Activated T-cell treated with anti-CD3 and anti-CD28 coated beads, Interleukin-2, amount 50 U/mL, for 1 hour (primary cell): ENCODE data around the gene CAPN11.
"Not testable (repeated sequence)": the region's sequence is repeated elsewhere in the genome, so short reads cannot be mapped to it uniquely, and the experiment has no call there.

ENCODE experiments used
- DNase-seq: peaks from one replicate; pipeline ENCODE4 v3.0.0-alpha.2; 2020

Gene CAPN11

DNA sequence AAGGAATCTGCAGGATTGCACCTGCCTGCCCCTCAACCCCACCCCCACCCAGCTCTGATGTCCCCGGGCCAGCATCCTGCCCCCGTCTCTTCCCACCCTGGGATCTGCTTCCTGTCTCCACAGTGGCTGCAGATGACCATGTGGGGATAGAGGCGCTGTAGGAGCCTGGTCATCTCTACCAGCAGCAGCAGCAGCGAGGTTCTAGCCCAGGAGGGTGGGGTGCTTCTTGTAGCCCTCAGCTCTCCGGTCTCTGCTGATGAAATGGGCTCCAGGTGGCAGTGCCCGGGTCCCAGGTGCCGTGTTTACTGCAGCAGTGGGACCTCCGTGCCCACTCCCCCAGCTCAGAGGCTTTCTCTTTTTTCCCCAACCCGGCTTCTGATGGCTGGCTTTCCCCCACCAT lies 25.2 kb downstream of the CAPN11 start:
- DNase-seq = no peak

DNA sequence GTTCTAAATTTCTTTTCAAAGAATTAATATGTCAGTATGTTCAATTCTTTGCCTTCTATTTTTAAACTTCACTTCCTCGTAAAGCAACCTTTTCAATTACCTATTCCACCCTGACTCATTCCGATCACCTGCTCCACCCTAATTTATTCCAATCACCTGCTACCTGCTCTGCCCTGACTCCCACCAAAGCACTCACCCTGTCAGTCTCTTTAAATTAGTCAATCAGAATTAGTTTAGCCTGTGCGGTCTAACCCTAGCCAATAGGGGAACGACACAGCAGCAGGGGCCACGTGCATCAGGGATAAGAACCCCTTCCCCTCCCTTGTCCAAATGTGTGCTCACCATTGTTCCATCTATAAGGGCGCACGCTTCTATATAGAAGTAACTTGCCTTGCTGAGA lies 26.7 kb downstream of the CAPN11 start:
- not testable (repeated sequence) for DNase-seq

DNA sequence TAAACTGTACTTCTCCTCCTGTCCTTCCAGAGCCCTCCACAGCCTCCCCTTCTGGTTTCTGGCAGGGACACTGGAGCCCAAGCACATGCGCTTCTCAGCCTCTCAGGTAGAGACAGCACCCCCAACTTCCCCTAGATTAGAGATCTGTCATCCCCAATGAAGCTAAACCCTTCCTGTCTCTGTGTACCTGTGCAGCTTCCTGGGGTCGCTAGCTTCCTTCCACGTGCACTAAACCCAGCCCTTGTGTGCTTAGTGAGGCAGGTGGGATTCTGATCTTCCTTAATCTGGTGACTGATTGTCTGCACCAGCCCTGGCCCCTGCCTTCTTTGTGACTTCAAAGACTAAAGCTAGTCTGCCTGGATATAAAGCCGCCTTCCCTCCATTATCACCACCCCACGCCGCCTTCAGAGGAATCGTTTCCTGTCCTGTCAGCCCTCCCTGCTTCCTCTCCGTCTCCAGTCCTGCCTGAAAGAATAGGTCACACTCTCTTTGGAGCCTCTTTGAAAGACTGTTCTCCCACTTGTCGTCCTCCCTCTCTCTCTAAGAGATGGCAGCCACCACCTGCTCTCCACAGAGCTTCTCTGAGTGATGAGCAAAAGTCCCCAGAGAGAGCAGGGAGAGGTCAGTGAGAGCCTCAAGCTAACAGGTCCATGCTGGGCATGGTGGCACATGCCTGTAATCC lies 27.5 kb downstream of the CAPN11 start:
- no peak for DNase-seq

DNA sequence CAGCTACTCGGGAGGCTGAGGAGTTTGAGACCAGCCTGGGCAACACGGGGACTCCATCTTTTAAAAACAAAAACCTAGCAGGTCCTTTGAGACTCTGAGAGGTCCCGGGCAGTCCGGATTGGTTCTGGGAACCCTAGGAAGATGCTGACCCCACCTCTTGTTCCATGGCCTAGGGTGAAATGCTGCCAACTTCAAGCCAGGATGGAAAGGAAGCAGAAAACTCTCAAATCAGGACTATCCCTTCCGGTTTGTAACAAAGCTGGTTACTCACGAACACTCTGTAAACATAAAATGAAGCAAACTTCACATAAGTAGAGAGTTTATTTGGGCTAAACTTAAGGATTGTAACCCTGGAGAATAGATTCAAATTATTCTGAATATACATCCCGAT lies 28.0 kb downstream of the CAPN11 start:
- DNase-seq = no peak

DNA sequence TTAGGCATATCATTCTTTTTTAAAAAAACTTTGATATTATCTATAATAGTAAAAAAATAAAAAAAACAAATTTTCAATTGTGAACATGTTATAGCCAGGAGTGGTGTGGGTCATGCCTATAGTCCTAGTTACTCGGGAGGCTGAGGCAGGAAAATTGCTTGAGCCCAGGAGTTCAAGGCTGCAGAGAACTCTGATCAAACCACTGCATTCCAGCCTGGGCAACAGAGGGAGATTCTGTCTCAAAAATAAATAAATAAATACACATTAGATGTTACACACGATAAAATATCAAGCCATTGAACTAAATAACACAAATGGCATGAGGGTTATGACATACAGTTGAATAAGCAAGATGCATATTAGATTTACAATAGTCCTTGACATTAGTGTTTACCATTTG lies 30.2 kb downstream of the CAPN11 start:
- DNase-seq = no peak

DNA sequence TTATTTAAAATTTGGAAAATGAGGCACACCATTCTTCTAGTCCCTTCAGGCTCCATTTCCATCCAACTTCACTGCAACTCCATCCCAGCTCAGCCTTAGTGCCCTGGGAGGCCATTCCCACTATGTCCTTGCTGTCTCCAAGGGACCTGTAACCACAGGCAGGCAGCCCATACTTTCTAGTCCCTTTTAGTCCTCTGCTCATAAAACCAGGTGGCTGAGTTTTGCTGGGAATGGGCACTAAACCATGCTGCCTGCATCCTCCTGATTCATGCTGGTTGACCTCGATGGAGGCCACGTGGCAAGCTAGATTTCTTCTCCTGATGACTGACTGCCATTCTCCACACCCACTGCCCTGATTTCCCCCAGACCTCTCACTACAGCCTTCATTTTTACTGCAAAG lies 30.6 kb downstream of the CAPN11 start:
- no peak for DNase-seq

DNA sequence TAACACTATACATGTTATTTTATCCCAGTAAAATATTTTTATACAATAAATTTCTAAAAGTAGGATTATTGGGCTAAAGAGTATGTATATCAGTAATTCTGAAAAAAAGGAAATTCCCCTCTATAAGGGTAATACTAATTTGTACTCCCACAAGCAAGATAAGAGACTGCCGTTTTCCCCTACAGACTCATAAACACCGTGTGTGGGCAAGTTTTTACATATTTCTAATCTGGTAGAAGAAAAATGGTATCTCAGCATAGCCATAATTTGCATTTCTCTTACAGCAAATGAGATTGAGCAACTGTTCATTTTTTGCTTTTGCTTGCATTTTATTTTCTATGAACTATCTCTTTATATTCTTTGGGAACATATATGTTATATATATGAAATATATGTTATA lies 32.1 kb downstream of the CAPN11 start:
- DNase-seq = no peak

DNA sequence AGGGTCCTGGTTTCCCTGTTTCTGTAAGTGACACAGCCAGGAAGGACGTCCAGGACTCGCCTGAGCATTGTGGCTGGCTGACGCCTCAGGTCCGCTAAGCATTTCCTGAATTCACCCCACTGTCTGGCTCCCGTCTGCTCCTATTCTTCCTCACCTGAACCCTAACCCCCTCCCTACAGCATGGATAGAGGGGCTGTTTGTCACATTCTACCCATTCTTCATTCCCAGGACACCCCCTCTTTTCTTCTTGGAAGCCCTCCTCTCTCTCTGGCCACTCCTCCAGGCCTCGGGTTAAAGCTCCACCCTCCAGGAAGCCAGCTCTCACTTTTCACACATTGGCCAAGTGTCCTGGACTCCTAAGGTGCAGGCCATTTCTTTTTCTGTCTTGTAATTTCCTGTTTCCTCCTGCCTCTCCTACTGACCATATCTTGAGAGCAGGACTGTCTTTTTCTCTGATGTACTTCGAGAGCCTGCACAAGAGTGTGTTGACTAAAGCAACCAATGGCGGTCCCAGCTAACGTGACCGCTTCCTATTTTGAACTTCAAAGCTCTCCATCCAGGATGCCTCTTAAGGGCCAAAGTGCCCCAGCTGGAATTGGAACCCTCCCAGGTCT lies 33.9 kb downstream of the CAPN11 start:
- no peak for DNase-seq

DNA sequence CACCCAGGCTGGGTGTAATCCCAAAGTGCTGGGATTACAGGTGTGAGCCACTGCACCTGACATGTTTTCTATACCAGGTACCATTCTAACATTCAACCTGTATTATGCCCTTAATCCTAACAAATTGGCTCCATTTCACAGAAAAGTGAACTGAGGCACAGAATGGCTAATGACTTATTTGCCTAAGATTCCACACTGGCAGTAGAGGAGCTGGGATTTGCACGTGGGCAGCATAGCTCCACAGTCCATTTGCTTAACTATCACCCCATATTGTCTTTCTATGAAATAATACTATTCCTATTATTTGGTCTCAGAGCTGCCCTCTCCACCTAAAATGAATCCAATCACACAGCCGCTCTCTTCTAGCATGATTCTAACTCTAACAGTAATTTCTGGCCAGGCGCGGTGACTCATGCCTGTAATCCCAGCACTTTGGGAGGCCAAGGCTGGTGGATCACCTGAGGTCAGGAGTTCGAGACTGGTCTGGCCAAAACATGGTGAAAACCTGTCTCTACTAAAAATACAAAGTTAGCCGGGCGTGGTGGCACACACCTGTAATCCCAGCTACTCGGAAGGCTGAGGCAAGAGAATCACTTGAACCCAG lies 34.8 kb downstream of the CAPN11 start:
- no peak for DNase-seq

DNA sequence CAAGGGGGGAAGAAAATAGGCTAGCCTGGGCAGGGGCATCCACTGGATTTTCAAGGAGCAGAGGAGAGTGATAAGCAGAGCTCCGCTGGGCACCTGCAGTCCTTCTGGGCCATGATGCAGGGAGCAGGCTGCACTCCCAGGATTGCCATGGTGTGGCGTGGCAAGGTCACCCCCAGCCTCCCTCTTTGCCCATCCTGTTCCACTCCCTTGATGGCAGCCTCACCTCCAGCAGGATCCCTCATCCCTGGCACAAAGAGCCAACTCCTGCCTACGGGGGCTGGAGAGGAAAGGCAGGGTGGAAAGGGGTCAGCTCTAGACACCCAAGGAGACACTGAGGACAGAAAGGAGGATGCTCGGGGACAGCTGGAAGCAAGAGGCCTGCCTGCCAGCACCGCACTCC lies 35.7 kb downstream of the CAPN11 start:
- no peak for DNase-seq

DNA sequence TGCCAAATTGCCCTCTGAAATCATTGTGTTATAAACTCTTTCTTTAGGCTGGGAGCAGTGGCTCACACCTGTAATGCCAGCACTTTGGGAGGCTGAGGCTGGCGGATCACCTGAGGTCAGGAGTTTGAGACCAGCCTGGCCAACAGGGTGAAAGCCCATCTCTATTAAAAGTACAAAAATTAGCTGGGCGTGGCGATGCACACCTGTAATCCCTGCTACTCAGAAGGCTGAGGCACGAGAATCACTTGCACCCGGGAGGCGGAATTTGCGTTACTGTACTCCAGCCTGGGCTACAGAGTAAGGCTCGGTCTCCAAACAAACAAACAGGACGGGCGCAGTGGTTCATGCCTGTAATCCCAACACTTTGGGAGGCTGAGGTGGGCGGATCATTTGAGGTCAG lies 37.7 kb downstream of the CAPN11 start:
- not testable (repeated sequence) for DNase-seq

DNA sequence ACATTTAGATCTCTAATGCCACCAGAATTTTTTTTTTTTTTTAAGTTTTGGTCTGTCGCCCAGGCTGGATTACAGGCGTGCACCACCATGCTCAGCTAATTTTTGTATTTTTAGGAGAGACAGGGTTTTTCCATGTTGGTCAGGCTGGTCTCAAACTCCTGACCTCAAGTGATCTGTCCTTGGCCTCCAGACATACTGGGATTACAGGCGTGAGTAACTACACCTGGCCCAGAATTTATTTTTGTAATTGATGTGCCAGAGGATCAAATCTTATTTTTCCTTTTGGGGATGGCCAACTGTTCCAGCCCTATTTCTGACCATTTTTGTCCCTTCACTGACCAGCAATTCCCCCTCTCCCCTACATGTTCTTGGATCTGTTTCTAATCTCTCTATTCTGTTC lies 40.1 kb downstream of the CAPN11 start:
- DNase-seq = no peak

DNA sequence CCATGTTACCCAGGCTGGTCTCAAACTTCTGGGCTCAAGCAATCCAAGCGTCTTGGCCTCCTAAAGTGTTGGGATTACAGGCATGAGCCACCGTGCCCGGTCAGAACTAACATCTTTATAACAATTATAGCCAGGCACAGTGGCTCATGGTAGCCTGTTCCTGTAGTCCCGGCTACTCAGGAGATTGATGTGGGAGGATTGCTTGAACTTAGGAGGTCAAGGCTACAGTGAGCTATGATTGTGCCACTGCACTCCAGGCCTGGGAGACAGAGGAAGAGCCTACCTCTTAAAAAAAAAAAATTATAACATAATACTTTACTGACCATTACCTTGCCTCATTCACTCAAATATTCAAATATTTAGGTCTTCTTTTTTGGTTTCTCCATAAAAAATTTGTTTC lies 41.3 kb downstream of the CAPN11 start:
- DNase-seq = no peak

DNA sequence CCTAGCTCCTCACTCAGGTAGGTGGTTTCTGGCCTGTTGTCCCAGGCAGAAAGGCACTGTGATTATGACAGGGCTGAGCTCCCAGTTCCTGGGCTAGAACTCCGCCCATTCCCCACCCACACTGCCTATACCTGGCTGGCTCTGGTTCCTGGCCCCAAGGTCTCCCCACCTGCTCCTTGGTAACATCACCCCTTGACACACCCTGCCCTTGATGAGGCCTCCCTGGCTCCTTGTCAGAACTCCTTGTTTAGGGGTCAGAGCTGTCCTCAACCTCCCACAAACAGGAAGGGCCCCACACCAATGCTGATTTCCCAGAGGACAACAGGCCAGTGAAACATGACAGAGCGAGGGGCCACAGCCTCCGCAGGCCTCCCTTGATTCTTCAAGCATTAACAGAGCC lies 42.6 kb downstream of the CAPN11 start:
- DNase-seq = no peak

DNA sequence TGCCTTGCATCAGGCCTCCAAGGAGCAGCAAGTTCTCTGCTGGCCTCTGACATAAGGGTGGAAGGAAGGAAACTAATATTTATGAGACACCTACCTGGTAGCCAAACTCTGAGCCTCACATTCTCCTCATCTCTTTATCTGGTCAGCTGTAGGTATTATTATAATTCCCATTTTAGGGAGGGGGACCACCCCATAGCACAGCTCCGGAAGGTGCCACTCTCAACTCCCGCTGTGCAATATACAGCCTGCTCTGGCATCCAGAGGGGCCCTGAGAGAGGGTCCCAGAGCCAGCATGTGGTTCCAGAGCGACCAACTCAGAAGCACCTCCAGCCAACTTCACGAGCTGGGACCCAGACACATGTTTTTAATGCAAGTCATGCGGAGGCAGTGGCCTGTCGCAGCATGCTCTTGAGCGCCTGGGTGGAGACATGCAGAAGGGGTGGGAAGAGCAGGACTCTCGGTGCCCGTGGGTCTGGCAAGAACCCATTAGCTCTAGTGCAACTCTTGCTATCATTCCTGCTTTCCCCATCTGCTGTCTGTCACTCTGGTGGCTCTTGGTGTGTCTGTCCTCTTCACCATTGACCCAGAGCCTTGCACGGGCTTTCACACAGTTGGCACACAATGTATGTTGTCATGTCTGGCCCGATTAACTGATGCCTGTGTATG lies 43.2 kb downstream of the CAPN11 start:
- DNase-seq = no peak

DNA sequence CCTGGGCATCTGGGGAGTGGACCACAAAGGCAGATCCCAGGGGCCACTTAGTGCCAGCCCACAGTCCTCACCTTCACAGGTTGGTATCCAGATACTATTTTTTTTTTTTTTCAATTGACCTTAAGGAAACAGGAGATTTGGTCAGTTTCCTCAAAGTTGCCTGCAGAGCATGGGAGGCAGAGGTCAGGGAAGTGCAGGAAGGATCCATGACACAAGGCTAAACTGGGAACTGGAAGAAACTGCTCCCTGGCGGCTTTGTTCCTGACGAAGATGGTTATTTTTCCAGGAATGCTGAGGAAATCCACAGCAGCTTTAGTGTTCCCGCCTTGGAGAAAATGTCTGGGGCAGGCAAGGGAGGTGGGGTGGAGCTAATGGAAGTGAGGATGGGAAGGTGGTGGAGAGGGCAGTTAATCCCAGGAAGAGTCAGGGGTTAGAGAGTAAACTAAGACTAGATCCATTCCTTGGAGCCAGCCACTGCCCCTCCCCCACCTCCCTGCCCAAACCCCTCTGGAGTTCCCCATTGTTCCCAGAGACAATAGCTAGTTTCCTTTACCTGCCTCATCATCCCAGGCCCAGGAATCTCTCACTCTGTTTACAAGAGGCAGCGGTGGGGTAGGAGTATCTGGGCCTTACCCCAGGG lies 43.8 kb downstream of the CAPN11 start:
- DNase-seq = no peak

DNA sequence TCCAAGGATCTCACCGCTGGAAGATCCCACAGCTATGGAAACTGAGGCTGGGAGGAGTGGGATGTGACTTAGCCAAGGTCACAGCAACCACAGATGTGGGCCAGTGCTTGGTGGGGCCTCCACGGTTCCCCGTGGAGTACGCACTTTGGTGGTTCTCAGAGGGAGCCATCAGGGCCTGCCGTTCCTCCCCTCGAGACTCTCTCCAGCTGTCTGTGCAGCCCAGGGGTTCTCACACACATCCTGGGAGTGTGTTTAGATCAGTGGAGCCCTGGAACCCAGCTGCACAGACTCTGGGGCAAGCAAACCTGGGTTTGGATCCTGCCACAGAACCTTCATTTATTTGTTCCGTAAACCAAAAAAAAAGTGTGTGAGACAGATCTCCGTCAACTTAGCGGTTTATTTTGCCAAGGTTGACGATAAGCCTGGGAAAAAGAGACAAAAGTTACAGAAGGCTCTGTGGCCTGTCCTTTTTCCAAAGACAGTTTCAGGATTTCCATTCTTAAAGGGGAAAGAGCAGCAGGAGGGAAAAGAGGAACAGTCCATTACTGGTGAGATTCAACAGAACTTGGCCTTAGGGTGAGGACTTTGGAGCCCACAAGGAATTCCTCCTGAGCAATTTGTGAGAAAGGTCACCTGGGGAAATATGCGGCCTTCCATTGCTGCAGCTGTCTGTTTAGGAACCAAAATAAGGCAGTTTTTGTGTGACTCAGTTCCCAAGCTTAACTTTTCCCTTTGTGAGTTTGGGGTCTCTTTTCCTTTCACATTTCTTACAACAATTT lies 44.5 kb downstream of the CAPN11 start:
- DNase-seq = no peak

DNA sequence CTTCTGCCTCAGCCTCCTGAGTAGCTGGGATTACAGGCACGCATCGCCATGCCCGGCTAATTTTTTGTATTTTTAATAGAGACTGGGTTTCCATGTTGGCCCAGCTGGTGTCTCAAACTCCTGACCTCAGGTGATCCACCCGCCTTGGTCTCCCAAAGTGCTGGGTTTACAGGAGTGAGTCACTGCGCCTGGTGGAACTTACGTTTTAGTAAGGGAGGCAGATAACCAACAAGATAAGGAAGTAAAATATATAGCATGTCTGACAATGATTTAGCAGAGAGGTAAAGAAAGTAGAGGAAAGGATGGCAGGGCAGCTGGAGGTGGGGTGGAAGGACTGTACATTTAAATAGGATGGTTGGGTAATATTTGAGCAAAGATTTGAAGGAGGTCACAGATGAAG lies 45.3 kb downstream of the CAPN11 start:
- no peak for DNase-seq

DNA sequence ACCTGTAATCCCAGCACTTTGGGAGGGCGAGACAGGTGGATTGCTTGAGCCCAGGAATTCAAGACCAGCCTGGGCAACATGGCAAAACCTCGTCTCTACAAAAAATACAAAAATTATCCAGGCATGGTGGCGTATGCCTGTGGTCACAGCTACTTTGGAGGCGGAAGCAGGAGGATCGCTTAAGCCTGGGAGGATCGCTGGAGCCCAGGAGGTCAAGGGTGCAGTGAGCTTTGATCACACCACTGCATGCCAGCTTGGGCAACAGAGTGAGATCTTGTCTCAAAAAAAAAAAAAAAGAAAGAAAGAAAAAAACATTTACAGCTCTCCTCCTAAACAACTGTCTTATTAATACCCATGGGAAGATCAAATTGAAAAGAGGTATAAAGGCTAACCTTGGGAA lies 49.3 kb downstream of the CAPN11 start:
- DNase-seq = no peak

DNA sequence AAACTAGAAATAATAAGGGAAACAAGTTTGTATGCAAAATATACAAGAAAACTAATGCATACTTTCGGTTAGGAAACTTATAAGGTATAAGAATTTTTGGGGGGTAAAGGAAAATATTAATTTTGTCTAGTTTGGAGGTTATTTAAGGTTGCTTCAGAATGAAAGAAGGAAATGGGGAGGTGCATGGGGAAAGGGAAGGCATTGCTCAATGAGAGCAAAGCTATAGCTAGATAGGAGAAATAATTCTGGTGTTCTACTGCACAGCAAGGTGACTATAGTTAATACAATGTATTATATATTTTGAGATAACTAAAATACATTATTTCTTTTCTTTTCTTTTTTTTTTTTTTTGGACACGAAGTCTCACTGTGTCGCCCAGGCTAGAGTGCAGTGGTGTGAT lies 52.7 kb downstream of the CAPN11 start:
- DNase-seq = no peak

DNA sequence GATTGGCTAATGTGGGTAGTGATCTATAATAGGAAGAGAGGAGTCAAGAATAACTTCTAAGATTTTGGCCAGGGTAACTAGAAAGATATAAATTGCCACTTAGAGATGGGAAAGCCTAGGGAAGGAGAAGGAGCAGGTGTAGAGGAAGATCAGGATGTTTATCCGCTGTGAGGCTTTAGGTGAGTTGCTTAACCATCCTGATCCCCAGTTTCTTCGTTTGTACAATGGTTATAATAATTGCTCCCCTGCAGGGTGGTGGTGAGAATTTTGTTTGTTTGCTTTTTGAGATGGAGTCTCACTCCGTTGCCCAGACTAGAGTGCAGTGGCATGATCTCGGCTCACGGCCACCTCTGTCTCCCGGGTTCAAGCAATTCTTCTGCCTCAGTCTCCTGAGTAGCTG lies 55.7 kb downstream of the CAPN11 start:
- DNase-seq = no peak

DNA sequence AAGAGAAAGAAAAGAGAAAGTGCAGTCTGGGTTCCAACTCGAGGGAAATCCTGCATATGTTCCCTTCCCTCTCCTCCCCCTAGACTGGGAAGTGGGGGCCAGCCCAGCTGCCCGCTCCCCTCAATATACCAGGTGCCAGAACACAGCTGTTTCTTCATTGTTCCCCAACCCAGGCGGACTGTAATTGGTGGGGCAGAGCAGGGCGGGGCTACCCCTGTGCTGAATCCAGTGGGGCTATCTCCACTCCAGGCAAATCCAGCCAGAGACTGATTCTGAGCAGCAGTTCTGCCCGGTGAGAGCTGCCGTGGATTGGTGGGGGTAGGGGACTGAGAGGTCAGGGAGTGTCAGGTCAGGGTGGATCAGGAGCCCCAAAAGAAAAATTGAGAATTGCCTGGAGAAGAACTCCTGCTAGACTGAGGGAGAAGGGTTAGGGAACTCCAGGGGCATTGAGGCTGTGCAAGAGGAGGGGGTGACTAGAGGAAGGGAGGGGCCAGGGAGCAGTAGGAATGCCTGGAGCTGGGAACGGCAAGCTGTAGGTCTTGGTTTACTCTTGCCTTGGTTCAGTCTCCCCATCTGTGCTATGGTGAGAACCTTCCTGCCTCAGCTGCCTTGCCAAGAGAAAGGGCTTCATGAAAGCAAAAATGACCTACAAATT lies 58.2 kb downstream of the CAPN11 start, which contains the start of gene MYMX:
TSS of gene MYMX (plus strand) at position 250 of the 655 bp plus-strand sequence. CDS start 546 bp downstream, outside the sequence.
- DNase-seq = no peak
